Coronary artery (tissue), 2 donors: ENCODE measurements around the gene LMAN1.

Source experiments
- DNase-seq: peaks from one replicate; pipeline ENCODE4 v3.0.0-alpha.2; 2017; ENCODE audit warnings: low spot score
- H3K27ac ChIP-seq, 2 donors: fragments of 200-600 bp; sonication (generic); one replicate each; pipeline ENCODE4 v1.5.1; 2016 to 2019
- H3K4me3 ChIP-seq: fragments of 200-600 bp; sonication (generic); 2 replicates; pipeline ENCODE4 v1.5.1; 2016; ENCODE audit warnings: mild to moderate bottlenecking, moderate library complexity
- TF ChIP-seq, protein P1 (sequence below): fragments of 200-600 bp; sonication (generic); IDR thresholded peaks from one replicate; pipeline ENCODE4 v1.5.1; 2019; ENCODE audit warnings: antibody characterized with exemption

The LMAN1 gene

DNA sequence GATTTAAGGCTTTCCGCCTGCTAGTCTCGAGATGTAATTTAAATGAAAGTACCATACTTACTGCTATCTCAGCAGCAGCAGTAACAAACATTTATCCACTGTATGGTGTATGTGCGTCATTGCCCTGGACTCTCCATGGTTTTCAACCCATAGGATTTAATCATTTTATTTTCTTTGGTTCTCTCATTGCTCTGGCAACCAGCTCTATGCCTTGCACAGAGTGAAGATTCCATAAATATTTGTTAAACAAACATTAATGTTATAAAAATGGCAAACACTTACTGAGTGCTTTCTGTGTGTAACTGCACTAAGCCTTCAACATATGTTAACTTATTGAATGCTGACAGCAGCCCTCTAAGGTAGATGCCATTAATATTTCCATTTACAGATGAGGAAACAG, 1.3 kb upstream of the LMAN1 start:
- TF ChIP-seq, protein P1, sequence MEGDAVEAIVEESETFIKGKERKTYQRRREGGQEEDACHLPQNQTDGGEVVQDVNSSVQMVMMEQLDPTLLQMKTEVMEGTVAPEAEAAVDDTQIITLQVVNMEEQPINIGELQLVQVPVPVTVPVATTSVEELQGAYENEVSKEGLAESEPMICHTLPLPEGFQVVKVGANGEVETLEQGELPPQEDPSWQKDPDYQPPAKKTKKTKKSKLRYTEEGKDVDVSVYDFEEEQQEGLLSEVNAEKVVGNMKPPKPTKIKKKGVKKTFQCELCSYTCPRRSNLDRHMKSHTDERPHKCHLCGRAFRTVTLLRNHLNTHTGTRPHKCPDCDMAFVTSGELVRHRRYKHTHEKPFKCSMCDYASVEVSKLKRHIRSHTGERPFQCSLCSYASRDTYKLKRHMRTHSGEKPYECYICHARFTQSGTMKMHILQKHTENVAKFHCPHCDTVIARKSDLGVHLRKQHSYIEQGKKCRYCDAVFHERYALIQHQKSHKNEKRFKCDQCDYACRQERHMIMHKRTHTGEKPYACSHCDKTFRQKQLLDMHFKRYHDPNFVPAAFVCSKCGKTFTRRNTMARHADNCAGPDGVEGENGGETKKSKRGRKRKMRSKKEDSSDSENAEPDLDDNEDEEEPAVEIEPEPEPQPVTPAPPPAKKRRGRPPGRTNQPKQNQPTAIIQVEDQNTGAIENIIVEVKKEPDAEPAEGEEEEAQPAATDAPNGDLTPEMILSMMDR: no peak
- no peak overlapping the region for H3K27ac ChIP-seq
- no peak for DNase-seq
- H3K4me3 ChIP-seq: peak overlapping the region; percentile 95

GRCh38 chr18:59359576-59359952, 499 bp upstream of the LMAN1 start:
- TF ChIP-seq, protein P1: no peak
- H3K4me3 ChIP-seq: peak overlapping the region; percentile 95
- no peak for DNase-seq
- peak overlapping the region; percentile 89 to 95 for H3K27ac ChIP-seq

GRCh38 chr18:59358414-59358711, 702 bp downstream of the LMAN1 start:
- TF ChIP-seq, protein P1: no peak
- Histone ChIP-seq H3K27ac (peak overlapping the region; percentile 89 to 95), H3K4me3 (peak overlapping the region; percentile 95)
- DNase-seq: no peak

- no peak for DNase-seq
- peak overlapping the region; percentile 95 for H3K4me3 ChIP-seq
- TF ChIP-seq, protein P1: no peak
- peak overlapping the region; percentile 89 to 95 for H3K27ac ChIP-seq
Measured at GRCh38 chr18:59357928-59358327, 1.1 kb downstream of the LMAN1 start.

GRCh38 chr18:59354731-59355130, 4.3 kb downstream of the LMAN1 start:
- Histone ChIP-seq H3K4me3 (no peak overlapping the region), H3K27ac (no peak overlapping the region)
- TF ChIP-seq, protein P1: no peak
- DNase-seq: no peak

DNA sequence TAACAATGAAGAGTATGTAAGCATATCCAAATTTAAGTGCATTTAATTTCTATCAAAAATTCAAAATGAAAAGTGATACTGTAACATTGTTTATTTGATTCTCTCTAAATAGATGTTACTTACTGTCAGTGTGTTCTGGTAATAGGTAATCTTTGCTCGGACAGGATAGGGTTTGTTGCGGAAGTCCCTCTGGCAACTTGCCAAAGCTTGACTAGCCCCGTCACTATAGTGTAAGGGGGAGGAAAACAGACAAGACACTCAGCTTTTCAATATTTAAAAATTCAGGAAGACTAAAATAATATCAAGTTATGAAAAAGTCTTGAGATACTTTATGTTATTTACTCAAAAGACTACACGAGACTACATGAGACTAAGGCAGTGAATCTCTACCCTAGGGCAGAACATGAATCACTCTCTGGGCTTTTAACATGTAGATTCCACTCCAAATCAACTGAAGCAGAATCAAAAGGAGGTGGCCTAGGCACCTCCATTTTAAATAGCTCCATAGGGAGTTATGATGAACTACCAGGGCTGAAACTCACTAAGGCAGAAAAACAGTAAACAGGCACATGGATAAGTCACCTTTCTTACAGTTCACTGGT, 5.9 kb downstream of the LMAN1 start:
- no peak for DNase-seq
- TF ChIP-seq, protein P1: no peak

GRCh38 chr18:59352250-59352855, 6.7 kb downstream of the LMAN1 start:
- TF ChIP-seq, protein P1: no peak
- DNase-seq: no peak
- Histone ChIP-seq H3K4me3 (no peak overlapping the region), H3K27ac (no peak overlapping the region)

More for the DNA sequence above, 5.9 kb downstream of the LMAN1 start:
- Histone ChIP-seq H3K4me3 (no peak overlapping the region), H3K27ac (no peak overlapping the region)
